Adrenal gland (tissue), 5 donors: ENCODE measurements around the gene BMERB1.

ENCODE experiments used
- POLR2A ChIP-seq, 2 donors: fragments of 450-650 bp; IDR thresholded peaks; one replicate each; pipeline ENCODE4 v1.6.1; 2017; ENCODE audit warnings: antibody characterized with exemption in 2 of 2, mild to moderate bottlenecking in 2 of 2, moderate library complexity in 1 of 2
- TF ChIP-seq, protein P1 (sequence below), 6 experiments: fragments of 450-650 bp in 4 of 6; fragments of 200-600 bp in 2 of 6; sonication (generic) in 1 of 6; IDR thresholded peaks; 1 replicate in 5 of 6; 2 replicates in 1 of 6; pipeline versions ENCODE4 v1.5.1 to v1.8.0; 2016 to 2021; ENCODE audit warnings: antibody characterized with exemption in 6 of 6, mild to moderate bottlenecking in 2 of 6, moderate library complexity in 1 of 6
- donor health status: DM: no; HTN: no; CAD: no.

DNA sequence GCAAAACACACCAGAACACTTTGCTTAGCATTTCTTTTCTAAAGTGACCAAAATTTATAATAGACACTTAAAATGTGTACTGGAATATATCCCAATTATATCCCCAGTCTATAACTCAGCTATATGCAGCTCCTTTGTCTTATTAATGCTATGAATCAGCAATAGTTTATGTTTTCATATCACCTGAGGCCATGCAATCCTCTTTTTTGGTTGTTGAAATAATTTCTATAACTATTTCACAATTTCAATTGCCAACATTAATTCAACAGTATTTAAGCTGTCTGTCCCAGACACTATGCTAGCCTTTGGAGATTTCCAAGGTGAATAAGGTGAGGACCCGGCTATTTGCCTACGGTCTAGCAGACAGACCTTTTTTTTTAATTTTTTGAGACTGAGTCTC lies 17.2 kb upstream of the BMERB1 start:
- TF ChIP-seq POLR2A (IDR thresholded peaks at IDR 0.05): no peak
- TF ChIP-seq, protein P1, sequence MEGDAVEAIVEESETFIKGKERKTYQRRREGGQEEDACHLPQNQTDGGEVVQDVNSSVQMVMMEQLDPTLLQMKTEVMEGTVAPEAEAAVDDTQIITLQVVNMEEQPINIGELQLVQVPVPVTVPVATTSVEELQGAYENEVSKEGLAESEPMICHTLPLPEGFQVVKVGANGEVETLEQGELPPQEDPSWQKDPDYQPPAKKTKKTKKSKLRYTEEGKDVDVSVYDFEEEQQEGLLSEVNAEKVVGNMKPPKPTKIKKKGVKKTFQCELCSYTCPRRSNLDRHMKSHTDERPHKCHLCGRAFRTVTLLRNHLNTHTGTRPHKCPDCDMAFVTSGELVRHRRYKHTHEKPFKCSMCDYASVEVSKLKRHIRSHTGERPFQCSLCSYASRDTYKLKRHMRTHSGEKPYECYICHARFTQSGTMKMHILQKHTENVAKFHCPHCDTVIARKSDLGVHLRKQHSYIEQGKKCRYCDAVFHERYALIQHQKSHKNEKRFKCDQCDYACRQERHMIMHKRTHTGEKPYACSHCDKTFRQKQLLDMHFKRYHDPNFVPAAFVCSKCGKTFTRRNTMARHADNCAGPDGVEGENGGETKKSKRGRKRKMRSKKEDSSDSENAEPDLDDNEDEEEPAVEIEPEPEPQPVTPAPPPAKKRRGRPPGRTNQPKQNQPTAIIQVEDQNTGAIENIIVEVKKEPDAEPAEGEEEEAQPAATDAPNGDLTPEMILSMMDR (IDR thresholded peaks at IDR 0.05): no peak
